Measurements from ENCODE around the gene ZNF341. TPM values are rescaled to one million over a fixed set of nuclear protein-coding genes. Genes with fewer than 3 reads are reported as not detected.

Gene ZNF341
- total and polyA plus RNA-seq, 3 donors from 2014 or later = 5.5 to 8.7 (median 7.0) TPM

- Histone ChIP-seq H3K36me3 (ENCODE audit: low read depth, missing control alignments) (no peaks in the 10 kb centered on the region), H3K9me3 (no peaks in the 10 kb centered on the region), H3K27me3 (no peaks in the 10 kb centered on the region), H3K4me3 (no peak overlapping the region), H3K4me1 (peaks cover 8% of the 10 kb centered on the region), H3K27ac (no peak overlapping the region)
- DNase-seq = no peak
- TF ChIP-seq POLR2A (IDR thresholded peaks at IDR 0.05) (no peak), CTCF (IDR thresholded peaks at IDR 0.05) (no peak)
- 89 to 92% methylated on average over 11 of the region's 11 CpGs for WGBS, 2 donors
- intact Hi-C loops (cut with DNase I; ENCODE audit: low total_unique reads) = no loop called here
Measured at GRCh38 chr20:33721391-33722140, 10.2 kb upstream of the ZNF341 start.

DNA sequence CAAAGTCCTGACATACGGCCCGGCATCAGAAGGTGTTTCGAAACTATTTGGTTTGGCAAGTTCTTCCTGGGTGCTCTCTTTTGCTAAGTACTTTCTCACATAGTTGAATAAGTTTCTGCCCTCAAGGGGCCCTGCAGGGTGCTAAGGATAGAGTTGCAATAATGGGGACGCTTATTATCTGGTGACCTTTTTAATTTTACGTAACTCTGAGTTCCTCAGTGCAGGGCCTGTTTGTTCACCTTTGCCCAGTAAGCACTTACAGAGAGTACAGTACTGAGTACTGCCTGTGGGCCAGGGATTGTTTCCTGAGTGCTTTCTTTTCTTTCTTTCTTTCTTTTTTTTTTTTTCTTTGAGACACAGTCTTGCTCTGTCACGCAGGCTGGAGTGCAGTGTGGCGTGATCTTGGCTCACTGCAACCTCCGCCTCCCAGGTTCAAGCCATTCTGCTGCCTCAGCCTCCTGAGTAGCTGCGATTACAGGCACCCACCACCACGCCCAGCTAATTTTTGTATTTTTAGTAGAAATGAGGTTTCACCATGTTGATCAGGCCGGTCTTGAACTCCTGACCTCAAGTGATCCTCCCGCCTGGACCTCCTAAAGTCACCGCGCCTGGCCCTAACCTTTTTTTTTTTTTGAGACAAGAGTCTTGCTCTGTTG lies 7.2 kb upstream of the ZNF341 start:
- TF ChIP-seq CTCF (IDR thresholded peaks at IDR 0.05) (no peak), POLR2A (IDR thresholded peaks at IDR 0.05) (no peak)
- Histone ChIP-seq H3K4me1 (peaks cover 2% of the 10 kb centered on the region), H3K27ac (no peak overlapping the region), H3K36me3 (ENCODE audit: low read depth, missing control alignments) (no peaks in the 10 kb centered on the region), H3K27me3 (no peaks in the 10 kb centered on the region), H3K9me3 (no peaks in the 10 kb centered on the region), H3K4me3 (no peak overlapping the region)
- no peak for DNase-seq
- 86 to 92% methylated on average over 14 of the region's 14 CpGs for WGBS, 2 donors
- intact Hi-C loops (cut with DNase I; ENCODE audit: low total_unique reads) = no loop called here

DNA sequence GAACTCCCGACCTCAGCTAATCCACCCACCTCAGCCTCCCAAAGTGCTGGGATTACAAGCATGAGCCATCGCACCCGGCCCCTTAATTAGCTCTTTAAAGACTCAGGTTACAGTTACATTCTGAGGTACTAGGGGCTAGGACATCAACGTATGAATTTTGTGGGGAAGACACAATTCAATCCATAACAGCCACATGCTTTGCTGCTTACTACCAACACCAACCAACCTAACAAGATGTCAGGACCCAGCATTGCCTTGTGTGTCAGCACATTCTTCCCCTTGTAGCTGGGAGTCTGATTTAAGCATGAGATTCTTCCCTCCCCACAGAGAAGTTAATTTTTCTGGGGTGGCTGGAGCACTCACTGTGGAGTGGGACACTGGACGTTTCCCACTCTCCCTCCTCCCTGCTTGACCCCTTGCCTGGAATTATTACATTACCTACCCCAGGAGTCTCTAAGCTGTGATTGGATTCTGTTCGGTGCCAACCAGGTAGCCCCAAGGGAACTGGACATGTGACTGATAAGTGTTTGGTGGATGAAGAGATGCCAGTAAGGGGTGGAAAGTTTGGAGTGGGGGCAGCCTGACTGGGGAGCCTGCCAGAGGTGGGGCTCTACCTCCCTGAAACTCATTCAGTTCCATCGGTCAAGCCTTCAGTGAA lies 6.1 kb upstream of the ZNF341 start:
- no peaks in the 10 kb centered on the region for H3K4me1 ChIP-seq
- H3K9me3 ChIP-seq = no peaks in the 10 kb centered on the region
- TF ChIP-seq CTCF (IDR thresholded peaks at IDR 0.05) (no peak), POLR2A (IDR thresholded peaks at IDR 0.05) (no peak)
- no peak for DNase-seq
- no peaks in the 10 kb centered on the region for H3K36me3 ChIP-seq (ENCODE audit: low read depth, missing control alignments)
- H3K27ac ChIP-seq = no peak overlapping the region
- 71 to 77% methylated on average over 7 of the region's 7 CpGs for WGBS, 2 donors
- no peaks in the 10 kb centered on the region for H3K27me3 ChIP-seq
- H3K4me3 ChIP-seq = no peak overlapping the region
- intact Hi-C loops (cut with DNase I; ENCODE audit: low total_unique reads) = no loop called here

- intact Hi-C loops (cut with DNase I; ENCODE audit: low total_unique reads) = no loop called here
- H3K4me1 ChIP-seq = no peaks in the 10 kb centered on the region
- no peak overlapping the region for H3K4me3 ChIP-seq
- H3K27ac ChIP-seq = no peak overlapping the region
- H3K27me3 ChIP-seq = no peaks in the 10 kb centered on the region
- no peaks in the 10 kb centered on the region for H3K36me3 ChIP-seq (ENCODE audit: low read depth, missing control alignments)
- DNase-seq = no peak
- TF ChIP-seq CTCF (IDR thresholded peaks at IDR 0.05) = no peak
- TF ChIP-seq POLR2A (IDR thresholded peaks at IDR 0.05) = no peak
- 94 to 96% methylated on average over 5 of the region's 5 CpGs for WGBS, 2 donors
- H3K9me3 ChIP-seq = no peaks in the 10 kb centered on the region
Measured at GRCh38 chr20:33727115-33727479, 4.7 kb upstream of the ZNF341 start.
